Measurements from ENCODE around the gene CA10.
A peak's percentile ranks its signal among the peaks of the same experiment; 100 is the strongest.

The CA10 gene

GRCh38 chr17:51768706-51769105 is 389.8 kb downstream of the CA10 start:
- H3K36me3 ChIP-seq (ENCODE audit: control insufficient read depth, insufficient read depth, low read length), result no peaks in the 10 kb centered on the region
- no peaks in the 10 kb centered on the region for H3K79me2 ChIP-seq
- H3K9ac ChIP-seq, result no peak overlapping the region
- H2AFZ ChIP-seq, result no peak overlapping the region
- H3K27me3 ChIP-seq (ENCODE audit: control insufficient read depth, insufficient read depth, low read length), result no peaks in the 10 kb centered on the region
- no peaks in the 10 kb centered on the region for H3K4me1 ChIP-seq
- TF ChIP-seq CTCF (IDR thresholded peaks at IDR 0.05), result no peak
- no peak overlapping the region for H3K4me2 ChIP-seq (ENCODE audit: low read length)
- H3K9me3 ChIP-seq (ENCODE audit: control insufficient read depth, low read length), result no peaks in the 10 kb centered on the region
- H3K4me3 ChIP-seq (ENCODE audit: low read depth, low read length), result no peak overlapping the region
- H3K27ac ChIP-seq, result no peak overlapping the region

- Histone ChIP-seq H3K27me3 (ENCODE audit: control insufficient read depth, insufficient read depth, low read length) (no peaks in the 10 kb centered on the region), H3K9me3 (ENCODE audit: control insufficient read depth, low read length) (no peaks in the 10 kb centered on the region), H3K9ac (no peak overlapping the region), H3K79me2 (no peaks in the 10 kb centered on the region), H3K27ac (no peak overlapping the region), H3K36me3 (ENCODE audit: control insufficient read depth, insufficient read depth, low read length) (no peaks in the 10 kb centered on the region), H3K4me1 (no peaks in the 10 kb centered on the region), H3K4me2 (ENCODE audit: low read length) (no peak overlapping the region), H3K4me3 (ENCODE audit: low read depth, low read length) (no peak overlapping the region), H2AFZ (no peak overlapping the region)
- TF ChIP-seq CTCF (IDR thresholded peaks at IDR 0.05), result no peak
These were observed 391.2 kb downstream of the CA10 start for GRCh38 chr17:51767287-51767686.

- no peak for TF ChIP-seq CTCF (IDR thresholded peaks at IDR 0.05)
- H3K27me3 ChIP-seq (ENCODE audit: control insufficient read depth, insufficient read depth, low read length), result no peaks in the 10 kb centered on the region
These were observed 393.0 kb downstream of the CA10 start for GRCh38 chr17:51765282-51766135.

GRCh38 chr17:51764387-51764971 is 394.0 kb downstream of the CA10 start:
- Histone ChIP-seq H3K4me2 (ENCODE audit: low read length) (no peak overlapping the region), H2AFZ (no peak overlapping the region), H3K27me3 (ENCODE audit: control insufficient read depth, insufficient read depth, low read length) (no peaks in the 10 kb centered on the region), H3K79me2 (no peaks in the 10 kb centered on the region), H3K36me3 (ENCODE audit: control insufficient read depth, insufficient read depth, low read length) (no peaks in the 10 kb centered on the region), H3K9ac (no peak overlapping the region), H3K9me3 (ENCODE audit: control insufficient read depth, low read length) (no peaks in the 10 kb centered on the region), H3K27ac (no peak overlapping the region), H3K4me3 (ENCODE audit: low read depth, low read length) (no peak overlapping the region), H3K4me1 (no peaks in the 10 kb centered on the region)
- peak; percentile 74 for TF ChIP-seq CTCF (IDR thresholded peaks at IDR 0.05)

More at GRCh38 chr17:51765282-51766135, 393.0 kb downstream of the CA10 start:
- H3K36me3 ChIP-seq (ENCODE audit: control insufficient read depth, insufficient read depth, low read length), result no peaks in the 10 kb centered on the region
- H3K9ac ChIP-seq, result no peak overlapping the region
- H3K4me1 ChIP-seq, result no peaks in the 10 kb centered on the region
- no peak overlapping the region for H3K4me2 ChIP-seq (ENCODE audit: low read length)
- H3K4me3 ChIP-seq (ENCODE audit: low read depth, low read length), result no peak overlapping the region
- no peak overlapping the region for H3K27ac ChIP-seq
- no peak overlapping the region for H2AFZ ChIP-seq
- H3K9me3 ChIP-seq (ENCODE audit: control insufficient read depth, low read length), result no peaks in the 10 kb centered on the region
- no peaks in the 10 kb centered on the region for H3K79me2 ChIP-seq

Data from parathyroid adenoma (tissue), 2 donors.